Uterus (tissue), 2 donors: ENCODE measurements around the gene TSKU.

Experiments
- CTCF ChIP-seq, 4 experiments: fragments of 200-600 bp in 2 of 4; fragments of 450-650 bp in 2 of 4; sonication (generic) in 2 of 4; IDR thresholded peaks; one replicate each; pipeline ENCODE4 v1.5.1; 2016 to 2019; ENCODE audit warnings: antibody characterized with exemption in 4 of 4, mild to moderate bottlenecking in 2 of 4, moderate library complexity in 1 of 4
- POLR2A ChIP-seq, 2 donors: fragments of 450-650 bp; IDR thresholded peaks; one replicate each; pipeline ENCODE4 v1.6.1; 2016; ENCODE audit warnings: antibody characterized with exemption in 2 of 2, mild to moderate bottlenecking in 1 of 2, moderate library complexity in 1 of 2

GRCh38 chr11:76835036-76835435 lies 51.9 kb downstream of the TSKU start:
- TF ChIP-seq CTCF (IDR thresholded peaks at IDR 0.05), result no peak
- TF ChIP-seq POLR2A (IDR thresholded peaks at IDR 0.05), result no peak
